Ishikawa (cell line): ENCODE results near the gene NPR1.

ENCODE experiments used
- CREB1 ChIP-seq: IDR thresholded peaks from 2 replicates; pipeline ENCODE4 v1.6.1; 2012; ENCODE audit warnings: low read depth
- TF ChIP-seq, protein P1 (sequence below): IDR thresholded peaks from 2 replicates; pipeline ENCODE4 v1.6.1; 2012; ENCODE audit warnings: low read depth, mild to moderate bottlenecking

DNA sequence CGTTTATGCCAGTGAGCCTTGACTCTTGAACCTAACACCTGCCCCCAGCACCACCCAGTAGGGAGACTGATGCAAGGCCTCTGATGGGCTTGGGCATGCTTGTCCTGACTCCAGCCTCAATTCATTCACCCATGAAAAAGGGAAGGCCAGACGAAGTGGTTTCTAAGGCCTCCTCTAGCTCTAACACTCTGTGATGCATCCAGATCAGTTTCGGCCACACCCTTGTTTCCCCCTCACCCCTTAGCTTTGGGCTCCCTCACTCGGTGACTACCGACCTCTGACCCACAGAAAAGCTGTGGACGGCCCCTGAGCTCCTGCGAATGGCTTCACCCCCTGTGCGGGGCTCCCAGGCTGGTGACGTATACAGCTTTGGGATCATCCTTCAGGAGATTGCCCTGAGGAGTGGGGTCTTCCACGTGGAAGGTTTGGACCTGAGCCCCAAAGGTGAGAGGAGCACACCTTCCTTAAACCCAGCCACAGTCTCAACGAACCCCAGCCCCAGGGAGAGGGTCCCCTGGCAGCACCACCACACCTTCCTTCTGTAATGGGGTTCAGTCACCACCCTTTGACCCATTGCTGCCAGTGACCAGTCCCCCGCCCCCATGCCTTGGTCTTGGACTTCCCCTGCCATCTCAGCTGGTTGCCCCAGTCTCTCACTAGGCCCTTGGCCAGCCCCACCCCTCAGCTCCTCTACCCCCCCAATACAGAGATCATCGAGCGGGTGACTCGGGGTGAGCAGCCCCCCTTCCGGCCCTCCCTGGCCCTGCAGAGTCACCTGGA is 9.0 kb downstream of the NPR1 start:
- TF ChIP-seq CREB1, result no peak
- TF ChIP-seq, protein P1, sequence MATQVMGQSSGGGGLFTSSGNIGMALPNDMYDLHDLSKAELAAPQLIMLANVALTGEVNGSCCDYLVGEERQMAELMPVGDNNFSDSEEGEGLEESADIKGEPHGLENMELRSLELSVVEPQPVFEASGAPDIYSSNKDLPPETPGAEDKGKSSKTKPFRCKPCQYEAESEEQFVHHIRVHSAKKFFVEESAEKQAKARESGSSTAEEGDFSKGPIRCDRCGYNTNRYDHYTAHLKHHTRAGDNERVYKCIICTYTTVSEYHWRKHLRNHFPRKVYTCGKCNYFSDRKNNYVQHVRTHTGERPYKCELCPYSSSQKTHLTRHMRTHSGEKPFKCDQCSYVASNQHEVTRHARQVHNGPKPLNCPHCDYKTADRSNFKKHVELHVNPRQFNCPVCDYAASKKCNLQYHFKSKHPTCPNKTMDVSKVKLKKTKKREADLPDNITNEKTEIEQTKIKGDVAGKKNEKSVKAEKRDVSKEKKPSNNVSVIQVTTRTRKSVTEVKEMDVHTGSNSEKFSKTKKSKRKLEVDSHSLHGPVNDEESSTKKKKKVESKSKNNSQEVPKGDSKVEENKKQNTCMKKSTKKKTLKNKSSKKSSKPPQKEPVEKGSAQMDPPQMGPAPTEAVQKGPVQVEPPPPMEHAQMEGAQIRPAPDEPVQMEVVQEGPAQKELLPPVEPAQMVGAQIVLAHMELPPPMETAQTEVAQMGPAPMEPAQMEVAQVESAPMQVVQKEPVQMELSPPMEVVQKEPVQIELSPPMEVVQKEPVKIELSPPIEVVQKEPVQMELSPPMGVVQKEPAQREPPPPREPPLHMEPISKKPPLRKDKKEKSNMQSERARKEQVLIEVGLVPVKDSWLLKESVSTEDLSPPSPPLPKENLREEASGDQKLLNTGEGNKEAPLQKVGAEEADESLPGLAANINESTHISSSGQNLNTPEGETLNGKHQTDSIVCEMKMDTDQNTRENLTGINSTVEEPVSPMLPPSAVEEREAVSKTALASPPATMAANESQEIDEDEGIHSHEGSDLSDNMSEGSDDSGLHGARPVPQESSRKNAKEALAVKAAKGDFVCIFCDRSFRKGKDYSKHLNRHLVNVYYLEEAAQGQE, result no peak
